Measurements from ENCODE around the gene PCBP3. TPM values are rescaled to one million over a fixed set of nuclear protein-coding genes. Genes with fewer than 3 reads are reported as not detected.

The PCBP3 gene
- total RNA-seq, 2 experiments from 2014 or later = 12.2 to 13.2 TPM

DNA sequence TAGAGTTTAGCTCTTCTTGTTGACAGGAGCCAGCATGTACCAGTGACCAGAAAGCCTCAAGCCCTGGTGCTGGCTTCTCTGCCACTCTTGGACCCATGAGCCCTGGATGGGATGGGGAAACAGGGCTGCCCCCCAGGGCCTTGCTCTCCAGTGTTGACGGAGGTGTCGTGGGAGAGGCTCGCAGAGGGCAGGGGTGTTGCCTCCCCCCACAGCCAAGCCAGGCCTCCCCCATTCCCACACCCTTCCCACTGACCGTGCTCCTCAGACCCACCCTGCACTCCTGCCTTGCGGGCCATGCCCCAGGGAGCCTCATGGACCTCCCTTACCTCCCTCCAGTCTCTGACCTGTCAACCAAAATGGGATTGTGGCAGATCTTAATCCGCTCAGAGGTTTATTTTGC, 214.2 kb downstream of the PCBP3 start:
- no peaks in the 10 kb centered on the region for H3K36me3 Mint-ChIP-seq (ENCODE audit: low read depth)
- ATAC-seq = no peak

DNA sequence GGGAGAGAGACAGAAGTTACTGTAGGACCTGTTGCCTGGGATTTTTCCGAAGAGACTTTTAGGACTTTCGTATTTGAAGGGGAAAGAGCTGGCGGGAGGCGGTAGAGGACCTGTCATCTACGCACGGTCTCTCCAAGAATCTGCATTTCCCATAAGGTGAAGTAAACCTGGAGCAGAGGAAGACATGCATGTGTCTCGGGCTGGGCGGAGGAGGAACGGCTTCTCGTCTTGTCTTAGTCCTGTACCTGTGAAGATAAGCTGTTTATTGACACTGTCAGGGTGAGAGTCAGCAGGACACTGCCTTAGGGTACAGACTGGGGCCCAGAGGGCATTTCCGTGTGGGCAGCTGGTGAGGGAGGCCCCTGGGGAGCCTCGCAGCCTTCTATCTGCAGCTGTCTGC, 214.7 kb downstream of the PCBP3 start:
- ChIA-PET POLR2A (no interaction called here), CTCF (interaction anchor here (1.2 kb wide), 1 partner anchor 13 kb away, joined by 4 read pairs; no protein-coding TSS in a partner anchor)
- Mint-ChIP-seq H3K36me3 (ENCODE audit: low read depth) (no peaks in the 10 kb centered on the region), H3K4me3 (no peak overlapping the region), H3K27ac (no peak overlapping the region), H3K9me3 (ENCODE audit: low read depth) (no peaks in the 10 kb centered on the region), H3K4me1 (no peaks in the 10 kb centered on the region), H3K27me3 (no peaks in the 10 kb centered on the region)
- intact Hi-C loops (cut with DNase I, micrococcal nuclease) = no loop called here
- DNase-seq (no peak), ATAC-seq (no peak)

More for the DNA sequence above, 214.2 kb downstream of the PCBP3 start:
- DNase-seq = no peak
- no peak overlapping the region for H3K27ac Mint-ChIP-seq
- H3K9me3 Mint-ChIP-seq (ENCODE audit: low read depth) = no peaks in the 10 kb centered on the region
- intact Hi-C loops (cut with DNase I, micrococcal nuclease) = no loop called here
- ChIA-PET POLR2A (no interaction called here), CTCF (interaction anchor here (0.6 to 1.2 kb wide), 2 partner anchors 12 to 79 kb away, joined by 3 to 4 read pairs; no protein-coding TSS in a partner anchor)
- H3K27me3 Mint-ChIP-seq = no peaks in the 10 kb centered on the region
- H3K4me1 Mint-ChIP-seq = no peaks in the 10 kb centered on the region
- H3K4me3 Mint-ChIP-seq = no peak overlapping the region

DNA sequence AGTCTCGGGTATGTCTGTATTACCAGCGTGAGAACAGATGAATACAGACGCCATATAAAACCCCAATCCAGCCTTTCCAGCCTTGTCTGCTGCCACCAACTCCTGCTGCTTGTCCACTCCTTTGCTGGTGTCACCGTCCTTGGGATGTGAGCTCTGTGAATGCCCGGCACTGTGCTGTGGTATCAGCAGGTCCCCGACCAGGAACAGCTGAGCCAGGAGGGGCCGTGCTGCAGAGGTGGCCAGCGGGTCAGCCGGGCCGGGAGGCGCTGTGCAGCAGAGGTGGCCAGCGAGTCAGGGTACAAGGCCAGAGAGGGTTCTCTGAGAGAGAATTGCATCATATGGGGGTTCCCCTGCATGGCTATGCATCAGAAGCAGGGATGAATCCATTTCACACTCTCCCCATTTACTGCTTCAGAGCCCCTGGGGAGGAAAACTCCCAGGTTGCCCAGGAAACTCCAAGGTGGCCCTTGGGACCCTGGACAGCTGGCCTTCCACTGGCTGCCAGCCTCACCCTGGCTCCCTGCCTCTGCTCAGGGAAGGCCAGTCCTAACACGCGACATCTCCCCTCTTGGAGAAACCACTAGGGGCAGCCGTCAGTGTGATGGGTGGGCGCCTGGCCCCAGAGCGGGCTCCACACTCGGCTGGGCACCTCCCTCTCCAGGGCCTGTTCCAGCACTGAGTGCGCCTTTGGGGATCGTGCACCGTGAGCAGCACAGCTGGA, 215.7 kb downstream of the PCBP3 start:
- Mint-ChIP-seq H3K9me3 (ENCODE audit: low read depth) (no peaks in the 10 kb centered on the region), H3K36me3 (ENCODE audit: low read depth) (no peaks in the 10 kb centered on the region), H3K27ac (no peak overlapping the region), H3K4me1 (no peaks in the 10 kb centered on the region), H3K27me3 (no peaks in the 10 kb centered on the region), H3K4me3 (no peak overlapping the region)
- ChIA-PET POLR2A (no interaction called here), CTCF (no interaction called here)
- DNase-seq (no peak), ATAC-seq (no peak)
- intact Hi-C loops (cut with DNase I, micrococcal nuclease) = no loop called here

DNA sequence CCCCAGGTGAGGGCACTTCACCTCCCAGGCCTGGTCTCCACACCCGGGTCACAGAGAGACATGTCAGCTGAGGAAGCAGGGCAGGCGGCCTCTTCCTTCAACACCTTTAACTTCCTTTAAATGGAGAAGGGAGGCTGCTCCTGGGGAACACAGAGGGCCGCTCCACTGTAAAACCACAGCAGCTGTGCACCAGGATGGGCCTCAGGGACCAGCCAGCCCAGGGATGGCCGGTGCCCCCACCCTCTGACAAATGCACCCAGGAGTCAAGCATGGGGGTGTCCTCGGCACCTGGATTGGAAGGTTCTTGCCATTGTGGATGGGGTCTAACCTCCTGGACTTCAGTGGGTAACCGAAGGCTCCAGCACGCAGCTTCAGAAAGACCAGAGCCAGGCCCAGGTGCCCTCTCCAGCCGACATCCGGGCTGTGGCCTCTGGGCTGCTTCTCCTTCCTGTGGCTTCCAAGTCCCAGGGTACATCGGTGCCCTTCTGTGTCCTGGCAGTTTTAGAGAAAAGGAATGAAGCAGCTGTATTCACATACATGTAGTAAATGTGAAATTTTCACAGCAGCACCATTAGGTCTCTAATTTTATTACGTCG, 216.3 kb downstream of the PCBP3 start:
- ChIA-PET POLR2A (no interaction called here), CTCF (no interaction called here)
- ATAC-seq = no peak
- Mint-ChIP-seq H3K4me1 (no peaks in the 10 kb centered on the region), H3K9me3 (ENCODE audit: low read depth) (no peaks in the 10 kb centered on the region), H3K27me3 (no peaks in the 10 kb centered on the region), H3K27ac (no peak overlapping the region), H3K4me3 (no peak overlapping the region), H3K36me3 (ENCODE audit: low read depth) (no peaks in the 10 kb centered on the region)
- DNase-seq = no peak
- intact Hi-C loops (cut with DNase I, micrococcal nuclease) = no loop called here

DNA sequence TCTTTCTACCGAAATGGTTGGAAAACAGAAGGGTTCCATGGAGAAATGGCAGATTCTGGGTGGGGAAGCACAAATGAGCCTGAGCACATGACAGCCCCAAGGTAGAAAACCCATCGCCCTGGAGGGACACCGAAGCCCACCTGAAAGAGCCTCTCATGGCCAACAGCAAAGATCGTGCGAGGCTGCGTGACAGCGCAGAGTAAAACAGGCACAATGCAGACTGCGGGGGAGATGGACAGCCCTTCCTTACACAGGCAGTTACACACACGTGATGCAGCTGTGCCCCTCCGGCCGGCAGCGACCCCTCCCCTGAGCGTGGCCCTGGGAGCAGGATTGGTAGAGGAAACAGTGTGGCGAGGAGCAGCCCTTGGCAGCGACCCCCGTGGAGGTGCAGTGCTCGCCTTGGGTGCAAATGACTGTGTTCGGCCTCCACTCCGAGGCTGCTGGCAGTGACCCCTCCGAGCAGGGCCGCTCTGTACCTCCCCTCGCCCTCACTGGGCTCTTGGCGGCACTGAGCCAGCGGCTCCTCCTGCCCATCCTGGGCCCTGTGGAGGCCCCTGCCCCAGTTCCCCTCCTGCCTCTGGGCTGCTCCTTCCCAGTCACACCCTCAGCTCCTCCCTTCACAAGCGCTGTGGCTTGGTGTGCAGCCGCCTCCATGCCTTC, 217.1 kb downstream of the PCBP3 start:
- POLR2A ChIA-PET = no interaction called here
- H3K4me1 Mint-ChIP-seq = no peaks in the 10 kb centered on the region
- no peak for DNase-seq

DNA sequence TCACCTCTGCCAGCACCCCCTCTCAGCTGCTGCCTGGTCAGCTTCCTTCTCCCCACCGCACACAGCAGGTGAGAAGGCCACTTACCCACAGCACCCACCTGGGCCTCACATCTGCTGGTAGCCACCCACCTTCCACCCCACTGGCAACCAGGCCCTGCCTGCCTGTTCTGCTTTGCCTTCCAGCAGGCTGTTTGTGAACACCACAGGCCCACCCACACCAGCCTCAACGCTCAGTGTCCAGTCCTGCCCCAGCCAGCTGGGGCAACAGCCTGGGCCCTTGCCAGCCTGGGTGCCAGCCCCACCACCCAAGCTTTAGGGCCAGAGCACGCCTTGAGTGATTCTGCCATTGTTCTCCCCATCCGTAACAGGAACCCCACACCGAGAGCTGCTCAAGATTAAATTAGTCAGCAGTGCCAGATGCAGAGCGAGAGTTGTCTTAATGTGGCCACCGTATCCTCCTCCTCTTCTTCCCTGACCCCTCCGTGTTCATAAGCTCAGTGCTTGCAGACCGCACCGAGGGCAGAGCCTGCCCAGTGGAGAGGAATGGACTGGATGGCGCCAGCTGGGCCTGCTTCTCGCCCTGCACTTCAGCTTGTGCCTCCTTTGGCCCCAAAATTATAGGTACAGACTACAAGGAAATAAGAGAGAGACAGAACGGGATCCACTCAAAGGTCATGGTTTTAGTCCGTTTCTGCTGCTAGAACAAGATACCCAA, 217.8 kb downstream of the PCBP3 start:
- ChIA-PET POLR2A (no interaction called here), CTCF (interaction anchor here (0.6 kb wide), 1 partner anchor 62 kb away, joined by 3 read pairs; no protein-coding TSS in a partner anchor)
- intact Hi-C loops (cut with DNase I, micrococcal nuclease) = no loop called here
- DNase-seq (no peak), ATAC-seq (no peak)
- Mint-ChIP-seq H3K27ac (no peak overlapping the region), H3K9me3 (ENCODE audit: low read depth) (no peaks in the 10 kb centered on the region), H3K27me3 (no peaks in the 10 kb centered on the region), H3K36me3 (ENCODE audit: low read depth) (no peaks in the 10 kb centered on the region), H3K4me3 (no peak overlapping the region), H3K4me1 (no peaks in the 10 kb centered on the region)

More for the DNA sequence above, 217.1 kb downstream of the PCBP3 start:
- CTCF ChIA-PET = interaction anchor here (0.6 kb wide), 1 partner anchor 62 kb away, joined by 3 read pairs; no protein-coding TSS in a partner anchor
- H3K9me3 Mint-ChIP-seq (ENCODE audit: low read depth) = no peaks in the 10 kb centered on the region
- no peaks in the 10 kb centered on the region for H3K36me3 Mint-ChIP-seq (ENCODE audit: low read depth)
- no peak for ATAC-seq
- H3K27me3 Mint-ChIP-seq = no peaks in the 10 kb centered on the region
- intact Hi-C loops (cut with DNase I, micrococcal nuclease) = no loop called here
- H3K4me3 Mint-ChIP-seq = no peak overlapping the region
- H3K27ac Mint-ChIP-seq = no peak overlapping the region

DNA sequence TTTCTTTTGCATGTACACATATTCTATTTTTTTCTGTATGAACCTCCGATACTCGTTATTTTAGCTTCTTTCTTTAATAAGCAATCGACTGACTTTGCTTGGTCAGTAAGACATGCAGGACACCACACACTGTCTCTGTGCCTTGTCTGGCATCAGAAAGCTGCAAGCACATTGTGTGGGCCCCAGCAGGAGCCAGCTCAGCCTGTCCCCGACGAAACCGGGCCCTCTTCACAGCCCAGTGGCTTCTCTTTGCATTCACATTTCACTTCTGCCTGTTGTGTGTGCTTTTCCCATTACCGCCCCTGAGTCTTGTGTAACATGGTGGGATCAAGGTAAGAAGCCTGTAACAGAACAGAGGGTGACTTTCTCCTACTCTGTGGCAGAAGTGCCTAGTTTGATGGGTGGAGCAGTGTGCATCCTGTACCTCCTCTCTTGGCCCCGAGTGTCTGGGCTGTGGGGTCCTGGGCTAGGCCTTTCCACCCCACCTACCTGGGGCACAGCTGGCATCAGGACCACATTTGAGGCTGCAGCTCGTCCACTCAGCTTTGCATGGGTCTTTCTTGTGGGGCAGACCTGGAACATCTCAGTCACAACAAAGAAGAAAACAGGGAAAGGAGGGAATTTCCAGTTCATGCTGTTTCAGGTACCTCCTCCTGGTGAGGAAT, 219.2 kb downstream of the PCBP3 start:
- no peaks in the 10 kb centered on the region for H3K36me3 Mint-ChIP-seq (ENCODE audit: low read depth)
- ATAC-seq (no peak), DNase-seq (no peak)
- CTCF ChIA-PET = interaction anchor here (0.8 kb wide), 1 partner anchor 11 kb away, joined by 3 read pairs; no protein-coding TSS in a partner anchor
- H3K27me3 Mint-ChIP-seq = no peaks in the 10 kb centered on the region
- H3K9me3 Mint-ChIP-seq (ENCODE audit: low read depth) = no peaks in the 10 kb centered on the region
- POLR2A ChIA-PET = no interaction called here
- H3K4me1 Mint-ChIP-seq = no peaks in the 10 kb centered on the region
- no peak overlapping the region for H3K27ac Mint-ChIP-seq
- intact Hi-C loops (cut with DNase I, micrococcal nuclease) = no loop called here
- H3K4me3 Mint-ChIP-seq = no peak overlapping the region

DNA sequence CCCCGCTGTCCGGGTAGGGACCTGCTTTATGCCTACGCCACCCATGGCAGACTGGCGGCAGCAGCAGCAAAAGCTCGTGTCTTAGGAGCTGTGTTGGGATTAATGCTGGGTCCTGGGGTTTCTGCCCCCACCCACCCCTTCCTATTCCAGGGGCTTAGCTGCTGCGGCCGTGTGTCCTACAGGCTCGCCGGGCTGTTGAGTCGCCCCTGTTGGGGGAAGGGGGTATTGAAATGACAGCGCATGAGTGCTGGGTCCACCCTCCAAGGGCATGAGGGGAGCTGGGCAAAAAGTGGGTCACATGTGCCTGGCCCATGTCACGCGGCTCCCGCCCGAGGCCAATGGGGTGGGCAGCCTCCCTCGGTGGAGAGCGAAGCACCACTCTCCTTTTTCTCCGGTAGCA, 219.7 kb downstream of the PCBP3 start:
- Mint-ChIP-seq H3K36me3 (ENCODE audit: low read depth) (no peaks in the 10 kb centered on the region), H3K9me3 (ENCODE audit: low read depth) (no peaks in the 10 kb centered on the region), H3K4me1 (no peaks in the 10 kb centered on the region), H3K27ac (no peak overlapping the region), H3K27me3 (no peaks in the 10 kb centered on the region), H3K4me3 (no peak overlapping the region)
- ChIA-PET CTCF (no interaction called here), POLR2A (no interaction called here)
- intact Hi-C loops (cut with DNase I, micrococcal nuclease) = no loop called here
- DNase-seq (no peak), ATAC-seq (no peak)

DNA sequence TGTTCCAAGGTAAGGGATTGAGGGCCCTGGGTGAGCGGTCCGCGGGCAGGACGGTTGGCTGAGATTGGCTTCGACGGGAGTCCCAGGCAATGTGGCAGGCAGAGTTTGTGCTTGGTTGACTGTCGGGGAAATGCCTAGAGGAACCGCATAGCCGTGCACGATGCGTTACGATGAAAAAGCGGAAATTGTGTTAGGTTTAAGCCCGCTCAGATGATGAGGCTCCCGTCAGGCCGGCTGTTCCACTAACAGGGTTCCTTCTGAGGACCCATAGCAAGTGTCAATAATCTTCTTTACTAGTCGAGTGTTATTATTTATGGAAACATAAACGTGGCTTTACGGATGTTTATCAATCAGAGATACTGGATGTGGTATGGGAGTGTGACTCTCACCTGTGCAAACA, 220.2 kb downstream of the PCBP3 start:
- ChIA-PET CTCF (no interaction called here), POLR2A (no interaction called here)
- H3K27ac Mint-ChIP-seq = no peak overlapping the region
- no peaks in the 10 kb centered on the region for H3K4me1 Mint-ChIP-seq
- DNase-seq = no peak
- no peak for ATAC-seq
- intact Hi-C loops (cut with DNase I, micrococcal nuclease) = no loop called here
- no peaks in the 10 kb centered on the region for H3K9me3 Mint-ChIP-seq (ENCODE audit: low read depth)
- H3K4me3 Mint-ChIP-seq = no peak overlapping the region
- no peaks in the 10 kb centered on the region for H3K36me3 Mint-ChIP-seq (ENCODE audit: low read depth)
- H3K27me3 Mint-ChIP-seq = no peaks in the 10 kb centered on the region

DNA sequence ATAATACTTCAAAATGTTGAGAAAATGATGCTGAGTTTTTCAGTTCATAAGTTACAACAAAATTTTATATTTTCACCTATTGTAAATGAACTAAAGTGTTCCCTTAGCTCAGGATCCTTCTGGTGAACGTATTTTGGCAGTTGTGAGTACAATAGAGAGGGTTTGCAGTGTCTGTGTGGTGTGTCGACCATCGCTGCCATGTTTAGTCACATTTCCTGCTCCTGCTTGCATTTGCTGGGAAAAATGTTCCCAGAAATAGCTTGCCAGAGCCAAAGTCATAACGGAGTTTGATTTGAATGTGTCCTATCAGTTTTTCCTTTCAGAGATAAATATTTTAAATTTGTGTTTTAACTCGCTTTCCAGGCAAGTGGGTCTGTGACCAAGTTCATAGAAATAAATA, 220.9 kb downstream of the PCBP3 start:
- Mint-ChIP-seq H3K4me1 (no peaks in the 10 kb centered on the region), H3K9me3 (ENCODE audit: low read depth) (no peaks in the 10 kb centered on the region), H3K36me3 (ENCODE audit: low read depth) (no peaks in the 10 kb centered on the region), H3K4me3 (no peak overlapping the region), H3K27ac (no peak overlapping the region), H3K27me3 (no peaks in the 10 kb centered on the region)
- DNase-seq = no peak
- no peak for ATAC-seq
- intact Hi-C loops (cut with DNase I, micrococcal nuclease) = no loop called here
- ChIA-PET POLR2A (no interaction called here), CTCF (no interaction called here)

DNA sequence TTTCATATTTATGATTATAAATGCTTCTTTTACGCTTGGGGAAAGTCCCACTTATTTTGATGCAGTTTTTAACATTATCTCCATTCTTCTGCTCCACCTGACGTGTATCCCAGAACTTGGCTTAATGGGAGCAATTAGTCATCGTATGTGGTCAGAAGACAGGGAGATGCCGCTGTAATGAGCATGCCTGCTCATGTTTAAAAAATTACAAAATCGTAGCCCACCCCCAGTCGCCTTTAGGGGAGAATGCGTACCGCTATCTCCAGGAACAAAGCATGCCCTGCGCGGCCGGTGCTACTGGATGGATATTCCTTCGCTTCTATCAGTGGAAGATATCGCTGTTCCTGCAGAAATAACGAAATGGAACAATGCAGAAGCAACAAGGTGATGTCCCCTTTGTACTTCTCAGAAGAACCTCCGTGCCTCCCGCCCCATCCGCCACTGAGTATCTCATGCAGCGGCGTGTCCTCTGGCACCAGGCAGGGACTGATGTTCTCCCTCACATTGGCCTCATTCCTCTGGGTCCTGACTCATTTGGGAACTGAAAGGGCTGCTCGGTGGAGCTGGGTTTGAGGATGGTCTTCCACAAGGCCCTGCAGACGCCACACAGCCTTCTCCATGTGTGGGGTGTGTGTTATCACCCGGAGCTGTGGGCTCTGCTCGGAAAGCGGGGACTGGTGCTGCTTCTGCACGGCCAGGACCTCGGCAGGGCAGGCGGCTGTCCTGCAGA, 221.7 kb downstream of the PCBP3 start:
- Mint-ChIP-seq H3K27ac (no peak overlapping the region), H3K9me3 (ENCODE audit: low read depth) (no peaks in the 10 kb centered on the region), H3K36me3 (ENCODE audit: low read depth) (no peaks in the 10 kb centered on the region), H3K4me1 (no peaks in the 10 kb centered on the region), H3K4me3 (no peak overlapping the region), H3K27me3 (no peaks in the 10 kb centered on the region)
- ATAC-seq = no peak
- intact Hi-C loops (cut with DNase I, micrococcal nuclease) = no loop called here
- ChIA-PET CTCF (no interaction called here), POLR2A (no interaction called here)
- DNase-seq = no peak
